PC-3 (cell line): ENCODE results near the gene KRTAP10-11. TPM values are rescaled to one million over a fixed set of nuclear protein-coding genes. Genes with fewer than 3 reads are reported as not detected.

Experiments
- ATAC-seq: fragments of 200-7000 bp; cut with Tn5 transposase; 2 replicates; pipeline ENCODE4 v1.9.1; 2020; ENCODE audit warnings: mild to moderate bottlenecking, moderate library complexity
- BruUV-seq: library from RNA; stranded (reverse); fragments of 400-500 nt; replicated peaks from 2 replicates; lab custom pipeline; 2021; lab: Mats Ljungman, UMichigan
- CTCF ChIA-PET: fragments of 300-600 bp; sonication (Branson Sonifier 250); formaldehyde crosslinking; loops from one replicate; lab custom pipeline; 2022; ENCODE audit warnings: antibody characterized with exemption; lab: Charles Lee
- POLR2A ChIA-PET: fragments of 300-600 bp; sonication (Branson Sonifier 250); formaldehyde crosslinking; loops from one replicate; lab custom pipeline; 2022; ENCODE audit warnings: antibody characterized with exemption; ENCODE audit not compliant: unreplicated experiment; lab: Charles Lee
- DNase-seq: peaks from one replicate; pipeline ENCODE4 v3.0.0-alpha.2; 2015
- H2AFZ ChIP-seq: fragments of 300-600 bp; sonication (generic); 2 replicates; pipeline ENCODE4 v1.6.0; 2016; ENCODE audit warnings: antibody characterized with exemption, low read length
- H3F3A ChIP-seq: fragments of 300-600 bp; sonication (generic); one replicate; pipeline ENCODE4 v1.6.0; 2017; ENCODE audit warnings: antibody characterized with exemption, low read length, control low read depth, mild to moderate bottlenecking; ENCODE audit not compliant: unreplicated experiment
- H3K27ac ChIP-seq: fragments of 300-600 bp; sonication (generic); 2 replicates; pipeline ENCODE4 v1.5.1; 2016; ENCODE audit warnings: mild to moderate bottlenecking, low read length
- H3K27me3 ChIP-seq: fragments of 300-600 bp; sonication (generic); 2 replicates; pipeline ENCODE4 v1.6.1; 2016; ENCODE audit warnings: low read length, mixed read lengths
- H3K36me3 ChIP-seq: fragments of 300-600 bp; sonication (generic); 2 replicates; pipeline ENCODE4 v1.6.1; 2016; ENCODE audit warnings: low read depth, mixed run types, low read length, mixed read lengths
- H3K4me1 ChIP-seq: fragments of 300-600 bp; sonication (generic); 2 replicates; pipeline ENCODE4 v1.5.1; 2016; ENCODE audit warnings: low read length; ENCODE audit not compliant: insufficient read depth
- H3K4me2 ChIP-seq: fragments of 300-600 bp; sonication (generic); 2 replicates; pipeline ENCODE4 v1.6.0; 2016; ENCODE audit warnings: low read length
- H3K4me3 ChIP-seq: fragments of 300-600 bp; sonication (generic); 2 replicates; pipeline ENCODE4 v1.5.1; 2016; ENCODE audit warnings: mild to moderate bottlenecking, low read length, mixed read lengths
- H3K79me2 ChIP-seq: fragments of 300-600 bp; sonication (generic); 2 replicates; pipeline ENCODE4 v1.6.1; 2017; ENCODE audit warnings: low read length, mixed read lengths
- H3K9ac ChIP-seq: fragments of 300-600 bp; sonication (generic); 2 replicates; pipeline ENCODE4 v1.6.0; 2016; ENCODE audit warnings: mild to moderate bottlenecking, low read length
- H3K9me2 ChIP-seq: fragments of 300-600 bp; sonication (generic); replicated peaks from 2 replicates; pipeline ENCODE4 v1.6.1; 2016; ENCODE audit warnings: mixed run types, low read length, mixed read lengths
- H3K9me3 ChIP-seq: fragments of 300-600 bp; sonication (generic); 2 replicates; pipeline ENCODE4 v1.6.1; 2016; ENCODE audit warnings: low read length, mixed read lengths
- H4K20me1 ChIP-seq: fragments of 300-600 bp; sonication (generic); 2 replicates; pipeline ENCODE4 v1.6.1; 2016; ENCODE audit warnings: low read length, mixed read lengths
- CTCF ChIP-seq: fragments of 300-600 bp; sonication (generic); conservative IDR thresholded peaks from 2 replicates; pipeline ENCODE4 v1.5.1; 2017; ENCODE audit warnings: antibody characterized with exemption, low read depth, mild to moderate bottlenecking, low read length
- EZH2 ChIP-seq: fragments of 300-600 bp; sonication (generic); IDR thresholded peaks from one replicate; pipeline ENCODE4 v1.6.1; 2017; ENCODE audit warnings: antibody characterized with exemption, mild to moderate bottlenecking, low read length; ENCODE audit not compliant: unreplicated experiment
- EZH2phosphoT487 ChIP-seq: fragments of 300-600 bp; sonication (generic); IDR thresholded peaks from 2 replicates; pipeline ENCODE4 v1.6.1; 2018; ENCODE audit warnings: mild to moderate bottlenecking, antibody characterized with exemption, low read length, borderline replicate concordance
- intact Hi-C: fragments of 100-400 bp; cut with micrococcal nuclease; formaldehyde crosslinking; loops from 2 replicates; pipeline ENCODE4 v1.9.0; 2023
- total RNA-seq: library from RNA; depleted of rRNA; stranded (reverse); fragments of >200 nt; gene quantifications from 2 replicates; pipeline ENCODE4 v1.2.3, GENCODE V29; 2014

The KRTAP10-11 gene
- total RNA-seq, 1 experiment from 2014 or later = not detected

GRCh38 chr21:44623575-44623974, 22.6 kb upstream of the KRTAP10-11 start:
- Histone ChIP-seq H3K36me3 (no peaks in the 10 kb centered on the region), H3K27ac (no peak overlapping the region), H4K20me1 (no peaks in the 10 kb centered on the region), H3K79me2 (no peaks in the 10 kb centered on the region), H3F3A (no peaks in the 10 kb centered on the region), H3K27me3 (no peaks in the 10 kb centered on the region), H3K4me3 (no peak overlapping the region), H3K9ac (no peak overlapping the region), H3K9me2 (no peaks in the 10 kb centered on the region), H3K9me3 (peaks cover 13% of the 10 kb centered on the region), H3K4me1 (no peaks in the 10 kb centered on the region), H3K4me2 (no peak overlapping the region), H2AFZ (no peak overlapping the region)
- ATAC-seq (no peak), DNase-seq (no peak)
- no TSS peak for BruUV-seq
- ChIA-PET CTCF (no interaction called here), POLR2A (no interaction called here)
- TF ChIP-seq EZH2 = no peak
- TF ChIP-seq CTCF = no peak
- TF ChIP-seq EZH2phosphoT487 = no peak
- intact Hi-C loops = no loop called here

- Histone ChIP-seq H3K9ac (no peak overlapping the region), H3K9me3 (peaks cover 12% of the 10 kb centered on the region)
- BruUV-seq = no TSS peak
Measured at GRCh38 chr21:44625756-44626155, 20.5 kb upstream of the KRTAP10-11 start.

More at GRCh38 chr21:44625756-44626155, 20.5 kb upstream of the KRTAP10-11 start:
- TF ChIP-seq CTCF = no peak
- TF ChIP-seq EZH2phosphoT487 = no peak
- TF ChIP-seq EZH2 = no peak
- Histone ChIP-seq H2AFZ (no peak overlapping the region), H3K36me3 (no peaks in the 10 kb centered on the region), H3K79me2 (no peaks in the 10 kb centered on the region), H4K20me1 (no peaks in the 10 kb centered on the region), H3K9me2 (no peaks in the 10 kb centered on the region), H3K27me3 (no peaks in the 10 kb centered on the region), H3K27ac (no peak overlapping the region), H3F3A (no peaks in the 10 kb centered on the region), H3K4me3 (no peak overlapping the region), H3K4me1 (no peaks in the 10 kb centered on the region), H3K4me2 (no peak overlapping the region)
- DNase-seq (no peak), ATAC-seq (no peak)
- intact Hi-C loops = no loop called here
- ChIA-PET POLR2A (no interaction called here), CTCF (no interaction called here)
